ENCODE results near the gene SPATA32.

The SPATA32 gene

DNA sequence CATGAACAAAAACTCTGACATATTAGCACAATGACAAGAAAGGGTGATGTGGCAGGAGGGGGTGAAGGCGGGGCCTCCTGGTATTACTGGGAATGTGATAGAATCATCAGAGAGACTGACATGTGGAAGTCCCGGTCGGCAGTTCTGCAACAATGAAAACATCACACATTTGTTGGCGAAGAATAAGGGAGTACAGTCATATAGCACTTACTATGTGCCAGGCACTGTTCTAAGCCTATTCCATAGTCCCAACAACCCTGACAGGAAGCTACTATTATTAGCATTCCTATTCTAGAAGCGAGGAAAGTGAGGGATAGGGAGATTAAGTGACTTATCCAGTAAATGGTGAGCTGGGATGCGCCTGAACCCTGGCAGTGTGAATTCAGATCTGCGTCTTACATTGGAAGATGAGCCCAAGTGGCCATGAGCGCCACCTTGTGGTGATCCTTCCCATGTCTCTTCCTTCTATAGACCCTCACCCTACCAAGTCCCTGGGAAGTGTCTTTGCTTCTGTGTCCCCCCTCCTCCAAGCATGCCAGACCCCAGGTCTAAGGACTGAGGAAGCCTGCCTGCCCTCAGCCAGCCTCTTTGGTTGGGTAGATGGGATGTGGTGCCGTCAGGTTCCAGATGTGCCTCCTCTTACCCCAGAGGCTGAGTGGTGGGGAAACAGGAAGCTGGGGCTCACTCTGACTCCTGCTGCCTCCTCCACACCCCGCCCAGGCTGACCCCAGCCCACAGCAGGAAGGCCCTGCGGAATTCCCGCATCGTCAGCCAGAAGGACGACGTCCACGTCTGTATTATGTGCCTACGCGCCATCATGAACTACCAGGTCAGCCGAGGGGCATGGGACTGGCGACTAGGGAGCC lies 26.2 kb downstream of the SPATA32 start:
- H3K36me3 ChIP-seq (ENCODE audit: insufficient read depth): peaks cover 3% of the 10 kb centered on the region; the same call in 1 of the 2 replicates
- no peaks in the 10 kb centered on the region for H3K27me3 ChIP-seq (ENCODE audit: insufficient read depth, low read depth)
- TF ChIP-seq, protein P1, sequence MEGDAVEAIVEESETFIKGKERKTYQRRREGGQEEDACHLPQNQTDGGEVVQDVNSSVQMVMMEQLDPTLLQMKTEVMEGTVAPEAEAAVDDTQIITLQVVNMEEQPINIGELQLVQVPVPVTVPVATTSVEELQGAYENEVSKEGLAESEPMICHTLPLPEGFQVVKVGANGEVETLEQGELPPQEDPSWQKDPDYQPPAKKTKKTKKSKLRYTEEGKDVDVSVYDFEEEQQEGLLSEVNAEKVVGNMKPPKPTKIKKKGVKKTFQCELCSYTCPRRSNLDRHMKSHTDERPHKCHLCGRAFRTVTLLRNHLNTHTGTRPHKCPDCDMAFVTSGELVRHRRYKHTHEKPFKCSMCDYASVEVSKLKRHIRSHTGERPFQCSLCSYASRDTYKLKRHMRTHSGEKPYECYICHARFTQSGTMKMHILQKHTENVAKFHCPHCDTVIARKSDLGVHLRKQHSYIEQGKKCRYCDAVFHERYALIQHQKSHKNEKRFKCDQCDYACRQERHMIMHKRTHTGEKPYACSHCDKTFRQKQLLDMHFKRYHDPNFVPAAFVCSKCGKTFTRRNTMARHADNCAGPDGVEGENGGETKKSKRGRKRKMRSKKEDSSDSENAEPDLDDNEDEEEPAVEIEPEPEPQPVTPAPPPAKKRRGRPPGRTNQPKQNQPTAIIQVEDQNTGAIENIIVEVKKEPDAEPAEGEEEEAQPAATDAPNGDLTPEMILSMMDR (conservative IDR thresholded peaks at IDR 0.05; ENCODE audit: low read depth, low read length): peak; percentile 97
- H4K20me1 ChIP-seq (ENCODE audit: insufficient read depth): no peaks in the 10 kb centered on the region
- no peak overlapping the region for H3K9ac ChIP-seq
- peaks cover 46% of the 10 kb centered on the region for H3K79me2 ChIP-seq (ENCODE audit: insufficient read depth, low read depth)
- no peak overlapping the region for H2AFZ ChIP-seq (ENCODE audit: low read depth)
- H3K4me3 ChIP-seq (IDR thresholded peaks at IDR 0.05; ENCODE audit: insufficient read depth, low read depth, low read length): no peak overlapping the region
- peaks cover 76% of the 10 kb centered on the region for H3K4me1 ChIP-seq (ENCODE audit: low read depth, poor library complexity, severe bottlenecking)
- H3K27ac ChIP-seq: peak overlapping the region; percentile 21; the same call in 1 of the 2 replicates
- peak overlapping the region; percentile 5; the same call in 1 of the 2 replicates for H3K4me2 ChIP-seq

DNA sequence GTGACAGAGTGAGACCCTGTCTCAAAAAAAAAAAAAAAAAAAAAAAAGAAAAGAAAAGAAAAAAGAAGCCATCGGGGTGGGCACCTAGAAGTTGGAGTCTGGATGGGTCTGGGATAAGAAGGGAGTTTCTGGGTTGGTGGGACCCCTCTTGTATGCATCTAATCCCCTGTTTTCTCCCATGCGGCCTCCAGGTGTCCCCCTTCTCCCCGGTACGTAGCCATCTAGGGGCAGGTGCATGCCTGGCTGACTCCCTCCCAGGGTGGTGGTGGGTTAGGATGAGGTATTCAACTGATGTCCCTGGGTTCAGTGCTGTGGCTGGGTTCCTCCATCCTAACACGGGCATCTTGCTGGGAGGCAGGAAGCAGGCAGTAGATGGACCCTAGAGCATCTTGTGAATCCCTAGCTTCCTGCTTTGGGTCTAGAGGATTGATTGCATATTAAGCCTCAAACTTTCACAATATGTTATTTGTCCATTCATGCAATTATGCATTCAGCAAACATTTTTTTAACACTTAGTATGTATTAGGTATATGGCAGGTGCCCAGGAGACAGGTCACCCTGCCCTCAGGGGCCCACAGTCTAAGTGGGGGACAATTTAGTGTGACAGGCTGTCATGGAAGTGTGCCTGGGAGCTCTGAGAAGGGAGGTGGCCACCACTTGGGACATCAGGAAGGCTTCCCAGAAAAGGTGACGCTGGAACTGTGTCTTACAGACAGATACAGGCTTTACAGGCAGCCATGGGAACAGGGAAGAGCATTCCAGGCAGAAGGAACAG lies 27.1 kb downstream of the SPATA32 start:
- Histone ChIP-seq H3K4me1 (ENCODE audit: low read depth, poor library complexity, severe bottlenecking) (peaks cover 84% of the 10 kb centered on the region), H3K27ac (peak overlapping the region; percentile 15; the same call in 1 of the 2 replicates), H3K36me3 (ENCODE audit: insufficient read depth) (no peaks in the 10 kb centered on the region; the same call in 1 of the 2 replicates), H3K9ac (no peak overlapping the region), H3K27me3 (ENCODE audit: insufficient read depth, low read depth) (no peaks in the 10 kb centered on the region), H3K79me2 (ENCODE audit: insufficient read depth, low read depth) (peaks cover 54% of the 10 kb centered on the region), H3K4me2 (0 out of 2 replicates have a peak overlapping the region, but pooled peaks have one; percentile 5), H4K20me1 (ENCODE audit: insufficient read depth) (no peaks in the 10 kb centered on the region), H2AFZ (ENCODE audit: low read depth) (no peak overlapping the region), H3K4me3 (IDR thresholded peaks at IDR 0.05; ENCODE audit: insufficient read depth, low read depth, low read length) (no peak overlapping the region)
- TF ChIP-seq, protein P1 (conservative IDR thresholded peaks at IDR 0.05; ENCODE audit: low read depth, low read length): 0 out of 2 replicates have a peak, but pooled peaks have one; percentile 25

DNA sequence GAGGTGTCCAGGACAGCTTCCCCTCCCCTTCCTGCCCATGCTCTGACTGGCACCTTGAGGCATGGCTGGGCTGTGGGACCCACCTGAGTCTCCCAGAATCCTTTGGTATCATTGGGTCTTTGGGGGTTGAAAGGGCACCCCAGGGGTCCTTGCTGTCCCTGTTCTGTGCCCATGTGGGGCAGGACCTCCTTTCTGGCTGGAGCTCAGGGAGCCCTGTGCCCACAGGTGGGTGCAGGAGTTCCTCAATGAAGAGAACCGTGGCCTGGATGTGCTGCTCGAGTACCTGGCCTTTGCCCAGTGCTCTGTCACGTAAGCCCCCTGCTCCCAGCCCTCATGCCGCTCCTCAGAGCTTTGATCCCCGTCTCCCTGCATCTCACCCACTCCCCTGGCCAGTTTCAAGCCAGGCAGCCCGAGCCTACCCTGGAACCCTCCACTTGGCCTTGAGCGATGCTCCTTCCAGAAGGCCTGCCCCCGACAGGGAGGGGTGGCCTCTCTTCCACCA lies 28.4 kb downstream of the SPATA32 start:
- no peak overlapping the region for H3K4me3 ChIP-seq (IDR thresholded peaks at IDR 0.05; ENCODE audit: insufficient read depth, low read depth, low read length)
- H3K9ac ChIP-seq: no peak overlapping the region
- TF ChIP-seq, protein P1 (conservative IDR thresholded peaks at IDR 0.05; ENCODE audit: low read depth, low read length): no peak
- H3K36me3 ChIP-seq (ENCODE audit: insufficient read depth): no peaks in the 10 kb centered on the region; the same call in 1 of the 2 replicates
- no peaks in the 10 kb centered on the region for H4K20me1 ChIP-seq (ENCODE audit: insufficient read depth)
- peaks cover 68% of the 10 kb centered on the region for H3K79me2 ChIP-seq (ENCODE audit: insufficient read depth, low read depth)
- no peak overlapping the region for H3K27ac ChIP-seq
- H3K27me3 ChIP-seq (ENCODE audit: insufficient read depth, low read depth): no peaks in the 10 kb centered on the region
- H3K4me2 ChIP-seq: no peak overlapping the region
- H2AFZ ChIP-seq (ENCODE audit: low read depth): no peak overlapping the region
- peaks cover 96% of the 10 kb centered on the region for H3K4me1 ChIP-seq (ENCODE audit: low read depth, poor library complexity, severe bottlenecking)
